Gastroesophageal sphincter (tissue), 4 donors: ENCODE results near the gene GMDS. TPM values are rescaled to one million over a fixed set of nuclear protein-coding genes. Genes with fewer than 3 reads are reported as not detected.

ENCODE experiments used
- ATAC-seq: fragments of 150-250 bp; one replicate; pipeline ENCODE4 v1.9.1; 2016; ENCODE audit warnings: mild to moderate bottlenecking, moderate library complexity
- H3K27ac ChIP-seq, 4 donors: fragments of 200-600 bp; sonication (generic) in 3 of 4; 1 replicate in 3 of 4; 2 replicates in 1 of 4; pipeline ENCODE4 v1.5.1; 2016 to 2019
- H3K27me3 ChIP-seq: fragments of 200-600 bp; sonication (generic); one replicate; pipeline ENCODE4 v1.5.1; 2019
- H3K36me3 ChIP-seq, 2 donors: fragments of 200-600 bp; sonication (generic); one replicate each; pipeline ENCODE4 v1.5.1; 2019; ENCODE audit warnings: control low read depth in 1 of 2
- H3K4me1 ChIP-seq, 3 donors: fragments of 200-600 bp; sonication (generic); 1 replicate in 2 of 3; 2 replicates in 1 of 3; pipeline ENCODE4 v1.5.1; 2016 to 2019; ENCODE audit warnings: control low read depth in 2 of 3
- H3K4me3 ChIP-seq, 2 donors: fragments of 200-600 bp; sonication (generic); one replicate each; pipeline ENCODE4 v1.5.1; 2019; ENCODE audit warnings: mild to moderate bottlenecking in 1 of 2, moderate library complexity in 1 of 2
- H3K9me3 ChIP-seq, 3 donors: fragments of 200-600 bp; sonication (generic); one replicate each; pipeline ENCODE4 v1.5.1; 2017 to 2019; ENCODE audit warnings: control low read depth in 2 of 3
- EP300 ChIP-seq: sonication (generic); formaldehyde crosslinking; IDR thresholded peaks from one replicate; pipeline ENCODE4 v1.6.1; 2017; ENCODE audit warnings: antibody characterized with exemption, mild to moderate bottlenecking
- POLR2A ChIP-seq, 2 donors: fragments of 450-650 bp; IDR thresholded peaks; one replicate each; pipeline ENCODE4 v1.6.1; 2017; ENCODE audit warnings: antibody characterized with exemption in 2 of 2, mild to moderate bottlenecking in 2 of 2, moderate library complexity in 1 of 2
- POLR2AphosphoS5 ChIP-seq: sonication (generic); formaldehyde crosslinking; IDR thresholded peaks from one replicate; pipeline ENCODE4 v1.6.1; 2017; ENCODE audit warnings: antibody characterized with exemption
- WGBS, 2 donors: methylation state at CpG; one replicate each; pipeline ENCODE4 v1.1.5; 2018; ENCODE audit warnings: low coverage in 1 of 2; 5-methylcytosine and 5-hydroxymethylcytosine counted together
- total RNA-seq, 4 donors: library from RNA; depleted of rRNA; stranded (reverse); fragments of >200 nt; gene quantifications; one replicate each; pipeline ENCODE4 v1.1.0, GENCODE V29; 2016
- TF ChIP-seq, protein P1 (sequence below), 4 experiments: fragments of 200-600 bp in 2 of 4; fragments of 450-650 bp in 2 of 4; sonication (generic) in 1 of 4; IDR thresholded peaks; one replicate each; pipeline ENCODE4 v1.5.1; 2017 to 2019; ENCODE audit warnings: antibody characterized with exemption in 4 of 4, mild to moderate bottlenecking in 2 of 4, moderate library complexity in 2 of 4

GMDS gene
- total RNA-seq, 4 donors from 2014 or later, result 5.0 to 14.7 (median 6.4) TPM

DNA sequence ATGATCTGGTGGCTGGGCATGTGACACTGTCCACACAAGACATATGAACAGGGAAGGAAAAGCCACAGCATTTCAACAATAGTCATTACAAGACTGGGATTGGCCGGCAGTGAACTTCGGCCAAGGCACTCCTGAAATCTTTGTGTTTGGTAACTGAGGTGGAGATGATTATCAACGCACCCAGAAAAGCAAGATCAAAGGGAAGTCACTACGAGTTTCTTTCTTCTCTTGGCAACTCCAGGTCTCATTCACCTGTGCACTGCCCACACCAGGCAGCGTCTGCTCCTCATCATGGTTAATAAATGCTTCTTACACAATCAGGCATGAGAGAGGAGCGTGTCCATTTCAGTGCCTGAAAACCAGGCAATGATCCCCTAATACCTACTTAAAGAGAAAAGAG is 656.2 kb downstream of the GMDS start:
- WGBS, 2 donors, result 73 to 93% methylated on average over 4 to 6 of the region's 6 CpGs
- Histone ChIP-seq H3K9me3 (no peaks in the 10 kb centered on the region), H3K36me3 (no peaks in the 10 kb centered on the region), H3K27me3 (peaks cover 12% of the 10 kb centered on the region), H3K27ac (no peak overlapping the region), H3K4me1 (no peaks in the 10 kb centered on the region), H3K4me3 (no peak overlapping the region)
- no peak for ATAC-seq
- TF ChIP-seq, protein P1, sequence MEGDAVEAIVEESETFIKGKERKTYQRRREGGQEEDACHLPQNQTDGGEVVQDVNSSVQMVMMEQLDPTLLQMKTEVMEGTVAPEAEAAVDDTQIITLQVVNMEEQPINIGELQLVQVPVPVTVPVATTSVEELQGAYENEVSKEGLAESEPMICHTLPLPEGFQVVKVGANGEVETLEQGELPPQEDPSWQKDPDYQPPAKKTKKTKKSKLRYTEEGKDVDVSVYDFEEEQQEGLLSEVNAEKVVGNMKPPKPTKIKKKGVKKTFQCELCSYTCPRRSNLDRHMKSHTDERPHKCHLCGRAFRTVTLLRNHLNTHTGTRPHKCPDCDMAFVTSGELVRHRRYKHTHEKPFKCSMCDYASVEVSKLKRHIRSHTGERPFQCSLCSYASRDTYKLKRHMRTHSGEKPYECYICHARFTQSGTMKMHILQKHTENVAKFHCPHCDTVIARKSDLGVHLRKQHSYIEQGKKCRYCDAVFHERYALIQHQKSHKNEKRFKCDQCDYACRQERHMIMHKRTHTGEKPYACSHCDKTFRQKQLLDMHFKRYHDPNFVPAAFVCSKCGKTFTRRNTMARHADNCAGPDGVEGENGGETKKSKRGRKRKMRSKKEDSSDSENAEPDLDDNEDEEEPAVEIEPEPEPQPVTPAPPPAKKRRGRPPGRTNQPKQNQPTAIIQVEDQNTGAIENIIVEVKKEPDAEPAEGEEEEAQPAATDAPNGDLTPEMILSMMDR (IDR thresholded peaks at IDR 0.05), result no peak
- TF ChIP-seq POLR2AphosphoS5 (no peak), POLR2A (IDR thresholded peaks at IDR 0.05) (no peak), EP300 (no peak)

DNA sequence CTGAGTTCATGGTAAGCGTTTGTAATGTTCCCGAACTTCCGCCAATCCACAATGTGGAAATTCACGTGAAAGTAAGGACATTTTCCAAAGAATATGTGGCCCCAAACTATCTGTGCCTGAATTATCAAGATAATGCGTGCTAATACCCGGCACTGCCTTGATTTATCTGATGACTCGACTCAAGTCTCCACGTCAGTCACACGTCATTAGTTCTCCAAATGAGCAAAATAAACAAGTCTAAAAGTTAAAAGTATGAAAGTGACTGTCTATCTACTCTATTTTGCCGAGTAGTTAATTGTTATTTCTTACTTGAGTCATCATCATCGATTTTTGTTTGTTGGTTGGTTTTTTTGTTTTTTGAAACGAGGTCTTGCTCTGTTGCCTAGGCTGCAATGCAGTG is 657.4 kb downstream of the GMDS start:
- ATAC-seq, result no peak
- no peaks in the 10 kb centered on the region for H3K36me3 ChIP-seq
- TF ChIP-seq, protein P1 (IDR thresholded peaks at IDR 0.05), result no peak
- TF ChIP-seq EP300 (no peak), POLR2AphosphoS5 (no peak), POLR2A (IDR thresholded peaks at IDR 0.05) (no peak)
- H3K9me3 ChIP-seq, result no peaks in the 10 kb centered on the region
- H3K27ac ChIP-seq, result no peak overlapping the region
- H3K4me1 ChIP-seq, result no peaks in the 10 kb centered on the region
- 83 to 90% methylated on average over 12 of the region's 12 CpGs for WGBS, 2 donors
- no peaks in the 10 kb centered on the region for H3K27me3 ChIP-seq
- H3K4me3 ChIP-seq, result no peak overlapping the region

DNA sequence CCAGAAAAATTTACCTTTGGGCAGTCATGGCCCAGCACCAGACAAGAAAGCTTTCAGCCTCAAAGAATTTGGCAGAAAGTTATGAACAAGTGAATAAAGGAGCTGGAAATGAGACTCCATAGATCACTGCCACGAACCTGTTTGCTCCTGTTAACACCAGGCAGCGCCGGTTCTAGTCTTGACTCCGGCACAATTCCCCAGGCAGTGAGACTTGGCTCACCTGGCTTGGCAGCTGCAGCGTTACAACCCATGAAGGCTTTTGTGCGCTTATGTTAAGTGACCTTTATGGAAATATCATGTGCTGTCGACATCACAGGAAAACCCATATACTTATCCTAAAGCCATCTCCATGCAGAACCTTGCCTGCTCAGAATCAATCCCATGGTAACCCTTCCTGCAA is 657.9 kb downstream of the GMDS start:
- TF ChIP-seq, protein P1 (IDR thresholded peaks at IDR 0.05), result no peak
- no peak for TF ChIP-seq EP300
- TF ChIP-seq POLR2A (IDR thresholded peaks at IDR 0.05), result no peak
- TF ChIP-seq POLR2AphosphoS5, result no peak
- Histone ChIP-seq H3K27me3 (no peaks in the 10 kb centered on the region), H3K27ac (no peak overlapping the region), H3K9me3 (no peaks in the 10 kb centered on the region), H3K36me3 (no peaks in the 10 kb centered on the region), H3K4me1 (no peaks in the 10 kb centered on the region), H3K4me3 (no peak overlapping the region)
- 80 to 81% methylated on average over 2 to 7 of the region's 7 CpGs for WGBS, 2 donors
- no peak for ATAC-seq

DNA sequence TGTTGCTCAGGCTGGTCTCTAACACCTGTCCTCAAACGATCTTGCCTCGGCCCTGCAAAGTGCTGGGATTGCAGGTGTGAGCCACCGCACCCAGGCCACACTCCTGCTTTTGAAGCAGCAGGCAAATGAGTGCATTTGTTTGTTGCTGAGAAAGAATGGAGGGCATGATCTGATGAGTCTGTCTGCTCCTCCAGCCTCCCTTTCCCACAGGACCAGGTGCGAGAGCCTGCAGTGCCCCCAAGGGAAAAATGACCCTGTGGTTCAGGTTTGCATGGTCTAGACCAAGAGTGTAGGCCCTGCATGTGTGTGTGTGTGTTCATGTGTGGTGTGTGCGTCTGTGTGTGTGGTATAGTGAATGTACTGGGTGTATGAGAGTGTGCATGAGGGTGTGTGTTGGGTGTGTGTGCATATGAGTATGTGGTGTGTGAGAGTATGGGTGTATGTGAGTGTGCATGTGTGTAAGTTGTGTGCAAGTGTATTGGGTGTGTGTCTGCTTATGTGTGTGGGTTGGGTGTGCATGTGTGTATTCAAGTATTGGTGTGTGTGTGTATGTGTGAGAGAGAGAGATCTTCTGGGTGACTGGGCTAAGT is 658.4 kb downstream of the GMDS start:
- WGBS, 2 donors, result 90 to 100% methylated on average over 2 of the region's 5 CpGs
- Histone ChIP-seq H3K4me3 (no peak overlapping the region), H3K36me3 (no peaks in the 10 kb centered on the region), H3K27ac (no peak overlapping the region), H3K9me3 (no peaks in the 10 kb centered on the region), H3K27me3 (no peaks in the 10 kb centered on the region), H3K4me1 (no peaks in the 10 kb centered on the region)
- TF ChIP-seq EP300 (no peak), POLR2A (IDR thresholded peaks at IDR 0.05) (no peak), POLR2AphosphoS5 (no peak)
- TF ChIP-seq, protein P1 (IDR thresholded peaks at IDR 0.05), result no peak
- no peak for ATAC-seq

DNA sequence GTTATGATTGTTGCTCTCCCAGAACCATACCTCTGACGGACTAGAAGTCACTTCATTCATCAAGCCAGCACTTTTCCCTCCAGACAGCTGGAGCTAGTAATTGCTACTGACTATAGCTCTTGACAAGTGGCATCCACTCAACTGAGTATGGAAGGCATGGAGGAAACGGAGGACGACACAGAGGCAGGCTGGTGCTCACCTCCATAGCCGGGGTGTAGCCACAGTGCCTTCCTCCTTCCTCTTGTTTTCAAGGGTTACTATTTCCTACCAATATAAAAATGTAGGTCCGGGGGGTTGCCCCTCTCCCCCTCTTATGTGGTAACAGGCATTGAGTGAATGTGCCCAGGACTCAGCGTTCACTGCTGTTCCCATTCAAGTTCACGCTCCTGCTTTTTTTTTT is 659.1 kb downstream of the GMDS start:
- WGBS, 2 donors, result 89% methylated on average over 5 to 7 of the region's 7 CpGs
- Histone ChIP-seq H3K4me3 (no peak overlapping the region), H3K9me3 (no peaks in the 10 kb centered on the region), H3K36me3 (no peaks in the 10 kb centered on the region), H3K27me3 (peaks cover 4% of the 10 kb centered on the region), H3K27ac (no peak overlapping the region), H3K4me1 (no peaks in the 10 kb centered on the region)
- ATAC-seq, result no peak
- TF ChIP-seq POLR2A (IDR thresholded peaks at IDR 0.05) (no peak), POLR2AphosphoS5 (no peak), EP300 (no peak)
- TF ChIP-seq, protein P1 (IDR thresholded peaks at IDR 0.05), result no peak
